ENCODE results near the gene WASL. TPM values are rescaled to one million over a fixed set of nuclear protein-coding genes. Genes with fewer than 3 reads are reported as not detected.
"Not testable (repeated sequence)": the region's sequence is repeated elsewhere in the genome, so short reads cannot be mapped to it uniquely, and the experiment has no call there.

The WASL gene
- total RNA-seq, 1 donor from 2014 or later: 30.4 TPM

DNA sequence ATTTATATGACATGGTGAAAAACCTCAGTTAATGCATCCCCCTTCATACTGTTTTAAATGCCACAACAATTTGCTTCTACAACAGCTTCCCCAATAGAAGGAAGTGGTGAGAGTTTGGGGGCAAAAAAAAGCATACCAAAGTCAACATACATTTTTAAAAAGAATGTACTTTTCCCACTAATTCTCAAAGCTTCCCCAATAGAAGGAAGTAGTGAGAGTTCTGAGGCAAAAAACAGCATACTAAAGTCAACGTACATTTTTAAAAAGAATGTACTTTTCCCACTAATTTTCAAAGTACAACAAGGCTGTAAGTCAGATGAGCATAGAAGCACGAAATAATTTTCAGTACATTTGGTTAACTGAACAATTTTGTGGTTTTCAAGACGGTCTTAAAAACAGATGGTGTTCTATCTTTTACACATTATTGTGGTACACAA is 24.0 kb downstream of the WASL start:
- H3K4me1 Mint-ChIP-seq: peaks cover 17% of the 10 kb centered on the region
- H3K36me3 Mint-ChIP-seq (ENCODE audit: low read depth): peaks cover 3% of the 10 kb centered on the region
- TF ChIP-seq, protein P1, sequence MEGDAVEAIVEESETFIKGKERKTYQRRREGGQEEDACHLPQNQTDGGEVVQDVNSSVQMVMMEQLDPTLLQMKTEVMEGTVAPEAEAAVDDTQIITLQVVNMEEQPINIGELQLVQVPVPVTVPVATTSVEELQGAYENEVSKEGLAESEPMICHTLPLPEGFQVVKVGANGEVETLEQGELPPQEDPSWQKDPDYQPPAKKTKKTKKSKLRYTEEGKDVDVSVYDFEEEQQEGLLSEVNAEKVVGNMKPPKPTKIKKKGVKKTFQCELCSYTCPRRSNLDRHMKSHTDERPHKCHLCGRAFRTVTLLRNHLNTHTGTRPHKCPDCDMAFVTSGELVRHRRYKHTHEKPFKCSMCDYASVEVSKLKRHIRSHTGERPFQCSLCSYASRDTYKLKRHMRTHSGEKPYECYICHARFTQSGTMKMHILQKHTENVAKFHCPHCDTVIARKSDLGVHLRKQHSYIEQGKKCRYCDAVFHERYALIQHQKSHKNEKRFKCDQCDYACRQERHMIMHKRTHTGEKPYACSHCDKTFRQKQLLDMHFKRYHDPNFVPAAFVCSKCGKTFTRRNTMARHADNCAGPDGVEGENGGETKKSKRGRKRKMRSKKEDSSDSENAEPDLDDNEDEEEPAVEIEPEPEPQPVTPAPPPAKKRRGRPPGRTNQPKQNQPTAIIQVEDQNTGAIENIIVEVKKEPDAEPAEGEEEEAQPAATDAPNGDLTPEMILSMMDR (conservative IDR thresholded peaks at IDR 0.05): no peak
- DNase-seq (ENCODE audit: low read depth, low spot score): no peak
- no peak overlapping the region for H3K4me3 Mint-ChIP-seq
- H3K27me3 Mint-ChIP-seq (ENCODE audit: low read depth): no peaks in the 10 kb centered on the region
- H3K27ac Mint-ChIP-seq (ENCODE audit: unreplicated experiment): no peak overlapping the region
- H3K9me3 Mint-ChIP-seq: no peaks in the 10 kb centered on the region

DNA sequence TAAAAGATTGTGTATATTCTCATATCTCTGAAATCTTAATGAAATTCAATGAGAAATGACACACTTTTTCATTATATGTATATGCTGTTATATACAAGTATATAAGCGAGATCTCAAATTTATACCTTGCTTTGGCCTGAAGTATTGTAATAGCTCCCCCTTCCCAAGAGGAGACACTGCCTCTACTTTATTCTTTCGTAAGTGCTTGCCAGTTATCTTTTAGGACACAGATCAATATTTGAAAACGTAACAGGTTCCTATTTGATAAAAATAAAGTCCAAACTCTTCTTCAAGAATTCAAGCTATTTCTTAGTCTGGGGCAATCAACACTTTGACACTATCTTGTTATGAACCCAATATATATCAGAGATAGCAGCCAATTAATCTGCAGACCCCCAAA is 24.9 kb downstream of the WASL start:
- no peak overlapping the region for H3K27ac Mint-ChIP-seq (ENCODE audit: unreplicated experiment)
- peaks cover 22% of the 10 kb centered on the region for H3K4me1 Mint-ChIP-seq

DNA sequence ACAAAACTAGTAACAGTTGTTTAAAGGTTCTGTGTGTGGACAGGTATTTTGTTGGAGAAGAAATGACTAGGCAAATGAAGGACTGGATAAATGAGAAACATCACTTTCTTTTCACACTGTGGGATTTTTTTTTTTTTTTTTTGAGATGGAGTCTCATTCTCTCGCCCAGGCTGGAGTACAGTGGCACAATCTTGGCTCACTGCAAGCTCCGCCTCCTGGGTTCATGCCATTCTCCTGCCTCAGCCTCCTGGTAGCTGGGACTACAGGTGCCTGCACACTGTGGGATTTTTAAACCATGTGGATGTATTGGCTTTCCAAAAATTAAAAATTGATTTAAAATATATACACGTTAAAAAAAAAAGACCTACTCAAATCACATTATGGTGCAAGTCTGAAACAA is 28.3 kb downstream of the WASL start:
- H3K4me3 Mint-ChIP-seq; H3K36me3 Mint-ChIP-seq (ENCODE audit: low read depth); H3K27ac Mint-ChIP-seq (ENCODE audit: unreplicated experiment); H3K9me3 Mint-ChIP-seq; DNase-seq (ENCODE audit: low read depth, low spot score); H3K27me3 Mint-ChIP-seq (ENCODE audit: low read depth): not testable (repeated sequence)
- H3K4me1 Mint-ChIP-seq: peaks cover 15% of the 10 kb centered on the region

More for the DNA sequence above, 24.9 kb downstream of the WASL start:
- no peak for DNase-seq (ENCODE audit: low read depth, low spot score)
- Mint-ChIP-seq H3K27me3 (ENCODE audit: low read depth) (no peaks in the 10 kb centered on the region), H3K4me3 (no peak overlapping the region), H3K9me3 (no peaks in the 10 kb centered on the region), H3K36me3 (ENCODE audit: low read depth) (peaks cover 7% of the 10 kb centered on the region)
- TF ChIP-seq, protein P1 (conservative IDR thresholded peaks at IDR 0.05): no peak

DNA sequence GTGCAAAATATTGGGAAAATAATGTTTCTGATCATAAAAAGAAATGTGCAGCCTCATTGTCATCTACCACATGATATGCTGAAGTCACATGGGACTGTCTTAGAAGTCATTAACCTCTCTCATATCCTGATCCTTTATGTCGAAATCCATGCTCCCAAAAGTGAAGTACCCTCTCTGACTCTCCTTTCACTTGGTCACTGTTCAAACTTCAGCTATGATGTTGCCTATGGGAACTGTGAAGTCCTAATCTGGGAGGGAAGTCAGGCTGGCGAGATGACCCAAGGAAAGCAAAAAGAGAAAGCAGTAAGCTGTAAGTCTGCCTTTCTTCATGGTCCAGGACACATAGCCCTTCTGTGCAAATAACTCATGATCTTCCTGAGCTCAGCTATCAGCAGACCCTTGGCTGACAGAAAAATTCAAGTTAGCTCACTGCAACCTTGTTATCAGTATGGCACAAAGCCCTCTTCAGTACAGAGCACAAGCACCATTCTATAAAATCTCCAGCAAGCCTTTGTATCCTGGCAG is 29.5 kb downstream of the WASL start:
- no peak for DNase-seq (ENCODE audit: low read depth, low spot score)
- H3K36me3 Mint-ChIP-seq (ENCODE audit: low read depth): peaks cover 4% of the 10 kb centered on the region
- H3K4me3 Mint-ChIP-seq: no peak overlapping the region
- peaks cover 15% of the 10 kb centered on the region for H3K4me1 Mint-ChIP-seq
- H3K27me3 Mint-ChIP-seq (ENCODE audit: low read depth): no peaks in the 10 kb centered on the region
- TF ChIP-seq, protein P1 (conservative IDR thresholded peaks at IDR 0.05): no peak
- no peaks in the 10 kb centered on the region for H3K9me3 Mint-ChIP-seq
- H3K27ac Mint-ChIP-seq (ENCODE audit: unreplicated experiment): no peak overlapping the region

DNA sequence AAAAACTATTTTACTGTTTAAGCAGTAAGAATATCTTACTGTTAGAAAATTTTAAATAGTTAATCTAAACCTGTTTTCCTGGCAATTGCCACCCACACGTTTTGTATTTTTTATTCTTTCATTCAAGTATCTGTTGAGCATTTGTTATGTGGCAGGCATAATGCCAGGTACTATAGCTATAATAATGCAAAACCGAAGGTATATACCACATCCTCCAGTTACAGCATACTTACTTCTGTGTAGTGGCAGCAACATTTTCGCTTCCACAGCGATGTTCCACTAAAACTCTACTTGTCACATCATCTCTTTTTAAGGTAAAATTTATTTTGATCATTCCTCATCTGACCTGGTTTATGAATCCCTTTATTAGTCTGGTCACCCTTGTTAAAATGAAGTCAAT is 30.0 kb downstream of the WASL start:
- no peaks in the 10 kb centered on the region for H3K9me3 Mint-ChIP-seq
- H3K4me3 Mint-ChIP-seq: no peak overlapping the region
- DNase-seq (ENCODE audit: low read depth, low spot score): no peak
- no peak overlapping the region for H3K27ac Mint-ChIP-seq (ENCODE audit: unreplicated experiment)
- peaks cover 4% of the 10 kb centered on the region for H3K36me3 Mint-ChIP-seq (ENCODE audit: low read depth)
- peaks cover 12% of the 10 kb centered on the region for H3K4me1 Mint-ChIP-seq
- TF ChIP-seq, protein P1 (conservative IDR thresholded peaks at IDR 0.05): no peak
- H3K27me3 Mint-ChIP-seq (ENCODE audit: low read depth): no peaks in the 10 kb centered on the region

DNA sequence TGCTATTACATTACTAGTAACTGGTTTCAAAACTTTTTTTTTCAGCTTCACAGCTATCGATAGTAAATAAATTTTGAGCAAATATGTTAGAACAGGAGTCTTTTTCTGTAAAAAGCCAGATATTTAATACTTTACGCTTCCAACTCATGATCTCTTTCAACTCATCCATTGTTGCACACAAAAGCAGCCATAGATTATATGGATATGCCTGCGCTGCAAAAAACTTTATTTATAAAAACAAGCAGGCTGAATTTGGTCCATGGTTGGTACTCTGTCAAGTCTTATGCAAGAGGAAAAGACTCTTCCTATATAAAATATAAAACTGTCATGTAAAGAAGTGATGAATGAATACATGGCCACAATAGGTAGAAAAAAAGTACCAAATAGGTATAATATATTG is 31.1 kb downstream of the WASL start:
- H3K27ac Mint-ChIP-seq (ENCODE audit: unreplicated experiment): no peak overlapping the region
- no peak overlapping the region for H3K4me3 Mint-ChIP-seq

More for the DNA sequence above, 31.1 kb downstream of the WASL start:
- peaks cover 10% of the 10 kb centered on the region for H3K4me1 Mint-ChIP-seq
- H3K9me3 Mint-ChIP-seq: no peaks in the 10 kb centered on the region
- H3K27me3 Mint-ChIP-seq (ENCODE audit: low read depth): no peaks in the 10 kb centered on the region
- TF ChIP-seq, protein P1 (conservative IDR thresholded peaks at IDR 0.05): no peak
- peaks cover 4% of the 10 kb centered on the region for H3K36me3 Mint-ChIP-seq (ENCODE audit: low read depth)
- DNase-seq (ENCODE audit: low read depth, low spot score): no peak
